ENCODE results near the gene C10orf143. TPM values are rescaled to one million over a fixed set of nuclear protein-coding genes. Genes with fewer than 3 reads are reported as not detected.

The C10orf143 gene
- total RNA-seq, 4 donors from 2014 or later = 1.1 to 4.9 (median 1.4) TPM

DNA sequence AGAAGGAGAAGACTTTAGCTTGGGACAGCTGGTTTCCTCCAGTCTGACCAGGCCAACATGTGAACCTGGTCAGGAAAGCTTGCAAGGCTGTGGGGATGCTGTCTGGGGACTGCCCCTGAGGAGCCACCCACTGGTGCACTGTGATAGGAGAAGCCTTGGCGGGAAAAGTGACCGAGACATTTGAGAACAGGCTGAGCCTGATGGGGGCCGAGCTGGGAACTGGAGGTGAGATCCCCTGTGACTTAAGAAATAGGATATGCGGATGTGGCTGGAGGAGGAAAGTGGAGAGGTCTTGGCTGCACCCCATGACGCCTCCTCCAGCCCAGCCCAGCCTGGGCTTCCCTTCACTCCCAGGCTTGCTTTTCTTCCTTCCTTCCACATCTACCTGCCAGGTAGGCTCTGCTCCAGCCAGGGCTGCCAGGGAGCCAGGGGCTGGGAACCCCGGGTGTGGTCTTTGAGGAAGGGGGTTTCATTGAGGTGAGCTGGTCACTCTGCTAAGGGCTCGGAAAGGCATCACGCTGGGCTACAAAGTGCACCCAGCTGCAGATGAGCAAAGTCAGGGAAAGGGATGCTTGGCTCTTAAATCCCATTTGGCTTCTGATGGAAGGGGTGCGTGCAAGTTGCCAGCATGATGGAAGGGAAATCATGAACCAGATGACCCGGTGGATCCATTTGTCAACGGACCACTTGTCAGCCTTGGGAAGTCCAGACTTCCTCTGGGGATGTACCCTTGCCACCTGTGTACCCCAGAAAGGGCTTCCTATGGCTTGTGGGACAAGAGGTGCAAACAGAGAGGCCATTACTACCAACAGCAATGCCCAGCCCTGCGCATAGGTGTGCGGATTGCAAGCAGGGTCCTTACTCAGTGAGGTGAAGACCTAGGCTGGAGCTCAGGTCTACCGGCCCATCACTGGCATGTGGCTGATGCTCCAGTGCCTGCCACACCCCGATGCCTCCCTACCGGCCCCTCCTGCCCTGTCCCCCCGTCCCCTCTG is 66.3 kb downstream of the C10orf143 start:
- TF ChIP-seq, protein P1, sequence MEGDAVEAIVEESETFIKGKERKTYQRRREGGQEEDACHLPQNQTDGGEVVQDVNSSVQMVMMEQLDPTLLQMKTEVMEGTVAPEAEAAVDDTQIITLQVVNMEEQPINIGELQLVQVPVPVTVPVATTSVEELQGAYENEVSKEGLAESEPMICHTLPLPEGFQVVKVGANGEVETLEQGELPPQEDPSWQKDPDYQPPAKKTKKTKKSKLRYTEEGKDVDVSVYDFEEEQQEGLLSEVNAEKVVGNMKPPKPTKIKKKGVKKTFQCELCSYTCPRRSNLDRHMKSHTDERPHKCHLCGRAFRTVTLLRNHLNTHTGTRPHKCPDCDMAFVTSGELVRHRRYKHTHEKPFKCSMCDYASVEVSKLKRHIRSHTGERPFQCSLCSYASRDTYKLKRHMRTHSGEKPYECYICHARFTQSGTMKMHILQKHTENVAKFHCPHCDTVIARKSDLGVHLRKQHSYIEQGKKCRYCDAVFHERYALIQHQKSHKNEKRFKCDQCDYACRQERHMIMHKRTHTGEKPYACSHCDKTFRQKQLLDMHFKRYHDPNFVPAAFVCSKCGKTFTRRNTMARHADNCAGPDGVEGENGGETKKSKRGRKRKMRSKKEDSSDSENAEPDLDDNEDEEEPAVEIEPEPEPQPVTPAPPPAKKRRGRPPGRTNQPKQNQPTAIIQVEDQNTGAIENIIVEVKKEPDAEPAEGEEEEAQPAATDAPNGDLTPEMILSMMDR (IDR thresholded peaks at IDR 0.05; ENCODE audit: low read depth) = no peak

DNA sequence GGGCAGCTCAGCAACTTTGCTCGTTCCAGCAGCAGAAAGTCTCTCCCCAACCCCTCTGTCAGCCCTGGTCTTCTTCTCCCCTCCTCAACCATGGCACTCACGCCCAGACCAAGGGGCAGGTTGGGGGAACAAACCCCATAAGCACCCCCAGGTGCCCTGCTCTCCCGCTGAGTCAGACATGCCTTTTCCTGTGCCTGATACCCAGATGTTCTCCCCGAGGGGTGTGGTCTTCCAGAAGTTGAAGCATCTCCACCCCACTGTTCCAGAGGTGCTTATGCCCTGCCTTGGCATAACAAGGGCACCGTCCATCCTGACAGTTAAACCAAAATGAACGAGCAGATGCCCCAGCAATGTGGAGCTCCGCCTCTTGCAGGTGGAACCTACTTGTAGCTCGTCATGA is 67.1 kb downstream of the C10orf143 start:
- TF ChIP-seq, protein P1 (IDR thresholded peaks at IDR 0.05; ENCODE audit: low read depth) = no peak

DNA sequence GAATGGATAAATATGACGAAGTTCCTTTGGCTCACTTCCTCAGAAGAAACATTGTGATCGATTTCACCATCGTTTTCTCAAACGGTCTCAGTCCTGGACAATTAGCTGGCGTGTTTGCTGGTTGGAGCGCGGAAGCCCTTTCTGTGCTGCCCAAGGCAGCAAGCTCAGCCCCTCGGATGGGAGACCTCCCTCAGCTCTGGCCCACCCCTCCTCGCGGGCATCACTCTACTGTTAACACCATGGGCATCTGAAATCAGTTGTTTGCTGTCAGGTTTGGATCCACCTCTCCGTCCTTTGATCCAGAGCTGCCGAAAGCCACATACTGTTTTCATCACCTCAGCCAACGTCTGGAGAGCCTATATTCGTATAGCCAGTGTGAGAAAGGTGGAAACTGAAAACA is 68.2 kb downstream of the C10orf143 start:
- TF ChIP-seq, protein P1 (IDR thresholded peaks at IDR 0.05; ENCODE audit: low read depth) = no peak

DNA sequence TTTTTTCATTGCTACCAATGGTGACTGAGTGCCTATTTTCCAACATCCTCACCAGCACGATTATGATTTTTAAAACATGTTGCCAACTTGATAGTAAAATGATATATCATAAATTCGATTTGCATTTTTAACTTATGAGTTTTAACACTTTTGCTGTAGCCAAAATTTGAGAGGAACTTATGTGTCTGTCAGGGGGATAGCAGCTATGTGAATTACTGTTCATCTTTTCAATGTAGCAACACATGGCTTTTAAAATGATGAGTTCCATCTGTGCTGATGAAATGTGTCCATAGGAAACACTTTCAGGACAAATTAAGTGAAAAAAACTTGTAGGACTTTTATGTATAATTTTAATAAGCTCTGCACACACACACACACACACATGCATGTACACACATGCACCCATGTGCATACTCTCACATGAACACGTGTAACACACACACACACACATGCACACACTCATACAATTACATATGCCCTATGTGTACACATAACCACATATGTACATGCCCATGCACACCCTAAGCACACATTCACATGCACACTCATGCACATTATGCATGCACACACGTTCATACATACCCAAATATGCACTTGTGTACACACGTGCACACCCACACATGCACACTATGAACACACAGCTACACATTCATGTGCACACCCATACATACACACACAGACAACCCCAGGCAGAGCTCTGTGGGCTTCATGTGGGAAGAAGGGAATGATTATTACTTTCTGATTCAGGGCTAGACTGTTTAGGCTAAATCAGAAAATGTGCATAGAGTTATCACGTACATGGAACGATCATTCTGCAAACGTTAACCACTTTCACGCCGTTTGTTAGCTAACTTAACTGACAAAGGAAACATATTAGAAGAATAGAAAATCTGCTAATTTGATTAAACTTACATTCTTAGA is 68.9 kb downstream of the C10orf143 start:
- TF ChIP-seq, protein P1 (IDR thresholded peaks at IDR 0.05; ENCODE audit: low read depth) = no peak

DNA sequence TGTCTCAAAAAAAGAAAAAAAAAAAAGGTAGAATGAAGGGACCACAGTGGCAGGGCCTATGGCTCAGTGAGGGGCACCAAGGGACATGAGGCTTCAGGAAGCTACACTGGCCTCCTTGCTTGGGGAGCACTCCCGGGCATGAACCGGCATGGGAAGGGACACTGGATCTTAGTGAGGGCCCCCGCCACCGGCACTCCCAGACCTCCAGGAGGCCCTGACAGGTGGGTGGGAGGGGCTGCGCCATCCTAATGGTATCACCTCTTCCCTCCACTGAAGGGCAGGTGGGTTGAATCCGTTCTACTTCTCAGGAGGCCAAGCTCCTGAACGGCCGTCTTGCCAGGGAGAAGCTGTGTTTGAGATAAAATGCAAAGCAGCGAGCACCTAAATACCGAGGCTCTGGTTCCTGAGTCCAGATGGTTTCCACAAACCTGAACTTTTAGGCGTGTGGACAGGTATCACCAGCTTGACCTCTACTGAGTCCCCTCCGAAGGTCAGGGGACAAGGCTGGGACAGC is 69.8 kb downstream of the C10orf143 start:
- TF ChIP-seq, protein P1 (IDR thresholded peaks at IDR 0.05; ENCODE audit: low read depth) = no peak

DNA sequence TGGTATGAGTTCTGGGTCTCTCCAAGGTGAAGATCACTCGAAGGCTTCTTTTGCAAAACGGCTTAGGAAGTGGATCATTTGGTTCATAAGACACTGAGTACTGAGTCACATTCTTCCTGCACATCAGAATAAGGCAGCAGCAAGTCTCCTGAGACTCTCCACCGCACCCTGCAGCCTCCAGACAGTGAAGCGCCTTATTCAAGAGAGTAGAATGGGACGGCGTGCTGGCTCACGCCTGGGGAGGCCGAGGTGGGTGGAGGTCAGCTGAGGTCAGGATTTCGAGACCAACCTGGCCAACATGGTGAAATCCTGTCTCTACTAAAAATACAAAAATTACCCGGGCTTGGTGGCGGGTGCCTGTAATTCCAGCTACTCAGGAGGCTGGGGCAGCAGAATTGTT is 70.3 kb downstream of the C10orf143 start:
- TF ChIP-seq, protein P1 (IDR thresholded peaks at IDR 0.05; ENCODE audit: low read depth) = no peak
